EL (cell line): ENCODE data around the gene ZBED3.
"Not testable (repeated sequence)": the region's sequence is repeated elsewhere in the genome, so short reads cannot be mapped to it uniquely, and the experiment has no call there.

Experiments
- DNase-seq: peaks from one replicate; pipeline ENCODE4 v3.0.0-alpha.2; 2016

ZBED3 gene, protein sequence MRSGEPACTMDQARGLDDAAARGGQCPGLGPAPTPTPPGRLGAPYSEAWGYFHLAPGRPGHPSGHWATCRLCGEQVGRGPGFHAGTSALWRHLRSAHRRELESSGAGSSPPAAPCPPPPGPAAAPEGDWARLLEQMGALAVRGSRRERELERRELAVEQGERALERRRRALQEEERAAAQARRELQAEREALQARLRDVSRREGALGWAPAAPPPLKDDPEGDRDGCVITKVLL

DNA sequence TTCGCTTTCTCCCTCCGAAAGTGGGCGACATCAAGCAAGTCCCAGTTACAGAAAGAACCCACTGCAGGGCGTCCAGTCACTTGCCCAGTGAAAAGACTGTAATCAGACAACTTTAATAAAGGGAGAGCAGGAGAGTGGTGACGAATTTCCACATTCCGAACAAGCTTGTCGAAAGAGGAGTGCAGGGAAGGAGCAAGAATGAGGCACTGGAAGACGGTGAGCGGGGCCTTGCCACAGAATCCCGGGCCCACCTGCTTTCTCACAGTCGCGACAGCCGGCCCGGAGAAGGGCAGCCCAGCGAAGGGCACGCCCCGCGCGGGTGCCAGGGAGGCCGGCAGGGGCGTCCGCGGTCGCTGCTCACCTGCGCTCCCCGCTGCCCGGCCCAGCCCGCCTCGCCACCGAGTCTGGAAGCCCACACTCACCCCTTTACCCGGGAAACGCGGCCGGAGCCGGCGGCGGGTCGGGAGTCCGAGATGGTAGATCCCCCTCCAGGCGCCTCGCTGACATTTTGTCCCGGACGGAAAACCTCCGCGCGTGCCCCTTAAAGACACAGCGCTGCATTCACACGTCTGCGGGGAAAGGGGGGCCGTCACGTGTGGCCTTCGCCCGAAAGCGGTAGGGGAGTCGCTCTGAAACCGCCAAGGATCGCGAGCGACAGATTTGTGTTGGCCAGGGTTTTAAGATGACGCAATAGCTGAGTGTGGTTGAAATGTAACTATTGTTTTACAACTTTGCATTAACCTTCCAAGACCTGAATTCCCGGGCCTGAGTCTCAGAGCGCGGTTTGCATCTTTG lies at the start of gene ZBED3:
Gene ZBED3 (minus strand): TSS at position 597 of the 795 bp plus-strand sequence. CDS start 9,407 bp downstream, outside the sequence.
- DNase-seq = peak; percentile 78

- DNase-seq = peak; percentile 97
These were observed 46.1 kb upstream of the ZBED3 start for GRCh38 chr5:77133061-77133758.

- DNase-seq = no peak
These were observed 44.3 kb upstream of the ZBED3 start for GRCh38 chr5:77131361-77131760.

- peak; percentile 39 for DNase-seq
These were observed 42.4 kb upstream of the ZBED3 start for GRCh38 chr5:77129391-77129990.

GRCh38 chr5:77128411-77129061 lies 41.5 kb upstream of the ZBED3 start:
- no peak for DNase-seq

- DNase-seq = no peak
These were observed 36.0 kb upstream of the ZBED3 start for GRCh38 chr5:77123057-77123456.

DNA sequence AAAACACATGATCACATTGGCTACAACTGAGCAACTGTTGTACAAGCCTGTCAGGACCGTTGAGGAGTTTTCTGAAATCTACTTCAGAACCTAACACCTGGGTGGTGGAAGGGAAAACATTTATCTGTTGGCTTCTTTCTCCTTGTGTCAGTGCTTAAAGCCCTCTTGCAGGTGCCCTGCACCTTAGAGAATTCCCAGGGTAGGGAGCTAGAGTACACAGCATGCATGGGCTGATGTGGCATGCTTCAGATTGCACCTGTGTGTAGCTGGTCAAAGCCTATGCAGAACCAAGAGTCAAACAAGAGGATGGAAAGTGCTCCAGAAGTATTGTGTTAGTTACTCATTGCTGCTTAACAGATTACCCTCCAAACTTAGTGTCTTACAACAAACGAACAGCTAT lies 33.6 kb upstream of the ZBED3 start:
- no peak for DNase-seq

- no peak for DNase-seq
These were observed 33.0 kb upstream of the ZBED3 start for GRCh38 chr5:77120086-77120485.

GRCh38 chr5:77117161-77117560 lies 30.1 kb upstream of the ZBED3 start:
- no peak for DNase-seq

DNA sequence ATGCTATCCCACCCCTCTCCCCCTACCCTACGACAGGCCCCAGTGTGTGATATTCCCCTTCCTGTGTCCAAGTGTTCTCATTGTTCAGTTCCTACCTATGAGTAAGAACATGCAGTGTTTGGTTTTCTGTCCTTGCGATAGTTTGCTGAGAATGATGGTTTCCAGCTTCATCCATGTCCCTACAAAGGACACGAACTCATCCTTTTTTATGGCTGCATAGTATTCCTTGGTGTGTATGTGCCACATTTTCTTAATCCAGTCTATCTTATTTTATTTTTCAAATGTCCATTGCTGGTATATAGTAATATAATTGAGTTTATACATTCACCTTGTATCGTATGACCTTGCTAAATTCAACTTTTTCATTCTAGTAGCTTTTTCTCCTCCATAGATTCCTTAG lies 19.9 kb upstream of the ZBED3 start:
- DNase-seq = not testable (repeated sequence)

GRCh38 chr5:77104813-77105212 lies 17.7 kb upstream of the ZBED3 start:
- DNase-seq = no peak

DNA sequence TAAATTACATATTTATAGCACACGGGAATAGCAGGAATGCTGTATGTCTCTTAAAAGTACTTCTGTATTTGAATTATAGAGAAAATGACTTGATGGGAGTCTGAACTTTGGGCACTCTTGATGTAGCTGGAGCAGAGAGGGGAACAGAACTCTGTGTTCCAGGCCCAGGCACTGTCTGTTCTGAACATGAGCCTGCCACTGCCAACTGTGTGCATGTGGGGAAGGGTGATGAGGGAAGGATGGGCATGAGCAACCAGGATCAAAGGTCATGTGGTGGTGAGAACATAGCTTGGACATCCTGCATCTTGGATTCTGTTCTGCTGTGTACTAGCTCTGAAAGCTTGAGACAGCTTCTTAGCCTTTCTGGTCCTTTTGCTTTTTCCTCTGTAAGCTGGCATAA lies 16.4 kb upstream of the ZBED3 start:
- DNase-seq = no peak

DNA sequence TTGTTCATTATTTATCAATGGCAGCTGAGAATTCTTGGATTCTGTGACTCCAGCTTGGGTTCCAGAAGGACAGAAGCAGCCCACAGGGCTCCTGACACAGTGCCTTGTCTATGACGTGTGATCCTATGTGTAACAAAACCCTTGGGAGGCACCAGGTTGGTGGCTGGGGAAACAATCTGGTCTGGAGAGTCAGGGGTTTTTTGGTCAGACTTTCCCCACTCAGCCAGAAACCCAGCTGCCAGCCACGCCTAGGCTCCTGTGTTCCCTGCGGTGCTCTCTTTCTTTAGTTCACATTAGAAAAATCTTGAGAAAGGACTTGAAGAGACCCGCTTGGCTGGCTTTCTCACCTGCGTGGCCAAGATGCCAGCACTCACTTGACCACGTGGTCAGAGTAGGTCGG lies 15.5 kb upstream of the ZBED3 start:
- DNase-seq = no peak

DNA sequence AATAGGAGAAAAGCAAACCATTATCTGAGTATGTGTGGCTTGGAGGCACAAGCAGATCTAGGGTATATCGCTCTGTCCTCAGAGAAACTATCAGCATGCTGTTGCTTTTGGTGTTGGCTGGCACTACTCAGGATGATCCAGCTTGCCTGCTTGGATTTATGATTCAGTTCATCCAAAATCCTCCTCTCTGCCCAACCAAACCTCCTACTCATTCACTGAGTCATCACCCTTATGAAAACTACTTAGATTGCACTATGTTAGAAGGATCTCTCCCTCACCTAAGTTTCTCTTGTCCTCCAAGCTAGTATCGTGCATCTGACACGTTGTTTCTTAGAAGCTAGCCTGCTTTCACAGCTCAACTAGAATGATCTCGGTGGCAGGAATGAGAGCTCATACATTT lies 14.2 kb upstream of the ZBED3 start:
- peak; percentile 59 for DNase-seq

DNA sequence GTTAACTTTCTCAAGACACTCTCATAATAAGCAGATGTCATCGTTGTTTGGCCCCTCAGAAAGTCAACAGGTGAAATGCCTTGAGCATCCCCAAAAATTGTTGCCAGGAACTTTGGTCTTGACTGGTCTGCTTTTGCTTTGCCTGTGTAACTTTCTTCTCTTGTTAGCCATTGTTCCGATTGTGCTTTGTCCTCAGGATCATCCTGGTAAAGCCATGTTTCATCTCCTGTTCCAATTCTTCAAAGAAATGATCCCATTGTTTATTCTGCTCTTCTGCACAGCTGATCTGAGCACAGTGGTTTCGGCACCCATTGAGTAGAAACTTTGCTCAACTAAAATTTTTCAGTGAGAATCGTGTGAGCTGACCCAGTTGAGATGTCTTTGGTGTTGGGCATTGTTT lies 8.1 kb upstream of the ZBED3 start:
- no peak for DNase-seq

DNA sequence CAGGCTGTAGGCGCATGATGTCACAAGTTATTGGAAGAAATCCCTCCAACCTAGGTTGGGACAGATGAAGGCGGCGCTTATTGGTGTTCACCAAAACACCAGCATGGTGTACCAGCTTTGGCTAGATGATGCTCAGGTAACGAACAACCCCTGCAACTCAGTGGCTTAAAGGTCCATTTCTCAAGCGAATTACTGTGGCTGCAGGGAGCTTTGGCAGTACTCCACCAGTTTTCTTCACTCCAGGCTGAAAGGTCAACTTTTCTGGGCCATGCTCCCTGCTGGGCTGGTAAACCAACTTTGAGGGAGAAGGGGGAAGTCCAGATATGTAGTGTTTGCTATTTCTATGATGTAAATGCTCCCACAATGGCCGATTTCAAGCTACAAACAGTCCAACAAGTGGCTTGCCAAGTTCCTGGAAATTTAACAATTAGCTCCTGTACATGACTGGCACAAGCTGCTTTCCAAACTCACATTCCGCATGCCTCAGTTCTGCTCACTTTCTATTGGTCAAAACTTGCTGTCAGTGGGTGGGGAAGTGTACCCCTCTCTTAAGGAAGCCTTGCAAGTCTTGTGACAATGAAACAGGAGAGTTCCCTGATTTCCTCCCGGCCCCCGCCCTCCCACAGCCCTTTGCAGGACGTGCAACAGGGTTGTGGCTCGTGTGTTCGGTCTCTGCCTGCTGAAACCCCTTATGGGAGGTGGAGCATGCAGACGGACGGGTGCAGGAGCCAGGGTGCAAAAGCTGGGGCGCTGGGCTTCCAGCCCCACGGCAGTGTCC lies 588 bp upstream of the ZBED3 start:
- DNase-seq = no peak

GRCh38 chr5:77086368-77086688 lies 757 bp downstream of the ZBED3 start:
- no peak for DNase-seq

DNA sequence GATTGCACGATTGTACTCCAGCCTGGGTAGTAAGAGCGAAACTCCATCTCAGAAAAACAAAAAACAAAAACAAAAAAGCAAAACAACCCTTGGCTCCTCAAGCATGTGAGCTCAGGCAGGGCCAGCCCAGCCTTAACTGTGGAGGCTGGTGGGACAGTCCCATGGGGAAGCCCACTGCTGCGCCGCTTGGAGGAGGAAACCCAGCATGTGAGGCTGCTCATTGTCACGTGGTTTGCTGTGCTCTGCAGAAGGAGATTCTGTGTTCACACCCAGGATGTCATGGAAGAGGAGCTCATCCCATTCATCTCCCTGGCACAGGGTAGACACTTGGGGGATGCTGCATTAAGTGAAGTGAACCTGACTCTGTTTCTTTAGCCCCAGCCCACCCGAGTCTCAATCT lies 4.0 kb downstream of the ZBED3 start:
- no peak for DNase-seq

DNA sequence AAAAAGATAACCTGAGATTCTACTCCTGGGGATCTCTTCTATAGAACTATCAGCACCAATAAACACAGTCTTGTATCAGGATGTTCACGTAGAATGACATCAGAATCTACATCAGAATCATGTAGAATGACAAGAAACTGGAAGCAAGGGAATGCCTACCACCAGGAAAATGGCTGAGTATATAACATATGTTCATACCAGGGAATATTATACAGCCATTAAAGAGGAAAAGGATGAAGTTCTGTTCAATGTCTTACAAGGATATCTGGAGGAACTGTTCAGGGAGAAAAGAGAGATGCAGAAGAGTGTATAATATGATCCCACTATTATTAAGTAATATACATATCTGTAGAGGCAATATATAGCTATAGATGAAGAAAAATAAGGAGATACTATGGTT lies 4.8 kb downstream of the ZBED3 start:
- no peak for DNase-seq

- DNase-seq = no peak
These were observed 6.2 kb downstream of the ZBED3 start for GRCh38 chr5:77080905-77081304.

GRCh38 chr5:77080479-77080878 lies 6.6 kb downstream of the ZBED3 start:
- DNase-seq = not testable (repeated sequence)

- no peak for DNase-seq
These were observed 9.3 kb downstream of the ZBED3 start for GRCh38 chr5:77077829-77078176.
